ENCODE results near the gene DDX56. TPM values are rescaled to one million over a fixed set of nuclear protein-coding genes. Genes with fewer than 3 reads are reported as not detected.
"Not testable (repeated sequence)": the region's sequence is repeated elsewhere in the genome, so short reads cannot be mapped to it uniquely, and the experiment has no call there.

Gene DDX56
- total RNA-seq, 1 experiment from 2014 or later = 84.7 TPM

- no peak for DNase-seq (ENCODE audit: extremely low read depth, low read depth)
These were observed 9.1 kb downstream of the DDX56 start for GRCh38 chr7:44564606-44565005.

GRCh38 chr7:44563171-44563679 lies 10.5 kb downstream of the DDX56 start:
- no peak for DNase-seq (ENCODE audit: extremely low read depth, low read depth)

GRCh38 chr7:44562622-44562962 lies 11.1 kb downstream of the DDX56 start:
- DNase-seq (ENCODE audit: extremely low read depth, low read depth) = not testable (repeated sequence)

- peak; percentile 32 for DNase-seq (ENCODE audit: extremely low read depth, low read depth)
These were observed 11.6 kb downstream of the DDX56 start for GRCh38 chr7:44561962-44562621.

GRCh38 chr7:44561481-44561880 lies 12.2 kb downstream of the DDX56 start:
- no peak for DNase-seq (ENCODE audit: extremely low read depth, low read depth)

- no peak for DNase-seq (ENCODE audit: extremely low read depth, low read depth)
These were observed 14.2 kb downstream of the DDX56 start for GRCh38 chr7:44559485-44559884.

- DNase-seq (ENCODE audit: extremely low read depth, low read depth) = no peak
These were observed 16.2 kb downstream of the DDX56 start for GRCh38 chr7:44557485-44557884.

GRCh38 chr7:44555350-44555749 lies 18.4 kb downstream of the DDX56 start:
- DNase-seq (ENCODE audit: extremely low read depth, low read depth) = no peak

GRCh38 chr7:44552473-44553005 lies 21.2 kb downstream of the DDX56 start:
- not testable (repeated sequence) for DNase-seq (ENCODE audit: extremely low read depth, low read depth)

- DNase-seq (ENCODE audit: extremely low read depth, low read depth) = no peak
These were observed 24.3 kb downstream of the DDX56 start for GRCh38 chr7:44549457-44549856.

- no peak for DNase-seq (ENCODE audit: extremely low read depth, low read depth)
These were observed 24.8 kb downstream of the DDX56 start for GRCh38 chr7:44548893-44549292.

GRCh38 chr7:44547536-44548231 lies 26.0 kb downstream of the DDX56 start:
- DNase-seq (ENCODE audit: extremely low read depth, low read depth) = no peak

- DNase-seq (ENCODE audit: extremely low read depth, low read depth) = no peak
These were observed 31.7 kb downstream of the DDX56 start for GRCh38 chr7:44541876-44542610.

- no peak for DNase-seq (ENCODE audit: extremely low read depth, low read depth)
These were observed 32.5 kb downstream of the DDX56 start, which contains the start of gene NPC1L1 for GRCh38 chr7:44541028-44541869. Gene NPC1L1 (minus strand): TSS chr7:44541330. CDS start chr7:44541259, 71 bp downstream.

- no peak for DNase-seq (ENCODE audit: extremely low read depth, low read depth)
These were observed 33.1 kb downstream of the DDX56 start for GRCh38 chr7:44540592-44541027.

- no peak for DNase-seq (ENCODE audit: extremely low read depth, low read depth)
These were observed 33.8 kb downstream of the DDX56 start for GRCh38 chr7:44539669-44540506.

GRCh38 chr7:44538798-44539668 lies 34.7 kb downstream of the DDX56 start:
- DNase-seq (ENCODE audit: extremely low read depth, low read depth) = no peak

- no peak for DNase-seq (ENCODE audit: extremely low read depth, low read depth)
These were observed 35.5 kb downstream of the DDX56 start for GRCh38 chr7:44538093-44538797.
